Measurements from ENCODE around the gene PATJ.

The PATJ gene

DNA sequence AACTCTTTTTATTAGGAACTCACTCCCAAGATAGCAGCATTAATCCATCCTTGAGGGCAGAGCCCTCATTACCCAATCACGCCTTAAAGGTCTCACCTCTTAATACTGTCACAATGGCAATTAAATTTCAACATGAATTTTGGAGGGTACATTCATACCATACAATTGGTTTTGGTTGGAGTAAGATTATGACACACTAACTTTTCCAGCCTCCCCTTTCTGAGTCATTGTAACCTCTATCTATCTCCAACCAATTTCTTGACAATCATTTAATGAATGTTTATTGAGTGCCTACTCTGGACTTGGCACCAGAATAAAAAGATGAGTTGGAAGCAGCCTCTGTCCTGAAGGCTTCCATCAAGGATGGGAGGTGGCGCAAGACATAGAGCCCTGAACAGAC lies 358.2 kb downstream of the PATJ start:
- H3K27me3 ChIP-seq (ENCODE audit: insufficient read depth, poor library complexity, severe bottlenecking) = no peaks in the 10 kb centered on the region

DNA sequence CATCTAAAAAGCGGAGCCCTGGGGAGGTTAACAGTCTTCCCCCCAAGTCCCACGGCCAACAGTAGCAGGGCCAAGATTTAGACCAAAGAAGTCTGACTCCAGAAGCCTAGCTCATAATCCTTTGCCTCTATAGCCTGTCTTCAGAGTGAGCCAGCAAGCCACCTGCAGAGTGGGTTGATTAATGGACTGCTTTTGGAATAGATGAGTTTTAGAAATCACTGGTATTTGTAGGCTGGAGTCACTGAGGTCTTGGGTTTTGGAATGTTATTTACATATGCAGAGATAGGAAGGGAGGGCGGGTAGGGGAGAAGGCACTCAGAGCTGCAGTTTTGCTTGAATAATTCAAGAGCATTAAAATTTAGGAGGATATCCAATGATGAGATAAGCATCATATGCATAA lies 361.6 kb downstream of the PATJ start:
- no peak for TF ChIP-seq GABPA (IDR thresholded peaks at IDR 0.05; ENCODE audit: low read depth)
- H3K27me3 ChIP-seq (ENCODE audit: insufficient read depth, poor library complexity, severe bottlenecking) = no peaks in the 10 kb centered on the region
- no peak for DNase-seq (ENCODE audit: low read depth in 1 of 2, low spot score in 1 of 2)
- H3K27ac ChIP-seq (replicated peaks) = no peak overlapping the region
- no peak overlapping the region for H3K4me3 ChIP-seq (replicated peaks; ENCODE audit: insufficient read depth, low read length)

More for the DNA sequence above, 358.2 kb downstream of the PATJ start:
- Histone ChIP-seq H3K27ac (replicated peaks) (no peak overlapping the region), H3K4me3 (replicated peaks; ENCODE audit: insufficient read depth, low read length) (no peak overlapping the region)
- DNase-seq (ENCODE audit: low read depth in 1 of 2, low spot score in 1 of 2) = no peak
- TF ChIP-seq, protein P1, sequence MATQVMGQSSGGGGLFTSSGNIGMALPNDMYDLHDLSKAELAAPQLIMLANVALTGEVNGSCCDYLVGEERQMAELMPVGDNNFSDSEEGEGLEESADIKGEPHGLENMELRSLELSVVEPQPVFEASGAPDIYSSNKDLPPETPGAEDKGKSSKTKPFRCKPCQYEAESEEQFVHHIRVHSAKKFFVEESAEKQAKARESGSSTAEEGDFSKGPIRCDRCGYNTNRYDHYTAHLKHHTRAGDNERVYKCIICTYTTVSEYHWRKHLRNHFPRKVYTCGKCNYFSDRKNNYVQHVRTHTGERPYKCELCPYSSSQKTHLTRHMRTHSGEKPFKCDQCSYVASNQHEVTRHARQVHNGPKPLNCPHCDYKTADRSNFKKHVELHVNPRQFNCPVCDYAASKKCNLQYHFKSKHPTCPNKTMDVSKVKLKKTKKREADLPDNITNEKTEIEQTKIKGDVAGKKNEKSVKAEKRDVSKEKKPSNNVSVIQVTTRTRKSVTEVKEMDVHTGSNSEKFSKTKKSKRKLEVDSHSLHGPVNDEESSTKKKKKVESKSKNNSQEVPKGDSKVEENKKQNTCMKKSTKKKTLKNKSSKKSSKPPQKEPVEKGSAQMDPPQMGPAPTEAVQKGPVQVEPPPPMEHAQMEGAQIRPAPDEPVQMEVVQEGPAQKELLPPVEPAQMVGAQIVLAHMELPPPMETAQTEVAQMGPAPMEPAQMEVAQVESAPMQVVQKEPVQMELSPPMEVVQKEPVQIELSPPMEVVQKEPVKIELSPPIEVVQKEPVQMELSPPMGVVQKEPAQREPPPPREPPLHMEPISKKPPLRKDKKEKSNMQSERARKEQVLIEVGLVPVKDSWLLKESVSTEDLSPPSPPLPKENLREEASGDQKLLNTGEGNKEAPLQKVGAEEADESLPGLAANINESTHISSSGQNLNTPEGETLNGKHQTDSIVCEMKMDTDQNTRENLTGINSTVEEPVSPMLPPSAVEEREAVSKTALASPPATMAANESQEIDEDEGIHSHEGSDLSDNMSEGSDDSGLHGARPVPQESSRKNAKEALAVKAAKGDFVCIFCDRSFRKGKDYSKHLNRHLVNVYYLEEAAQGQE (IDR thresholded peaks at IDR 0.05; ENCODE audit: insufficient replicate concordance, low read depth) = no peak
- TF ChIP-seq SPI1 (IDR thresholded peaks at IDR 0.05; ENCODE audit: borderline replicate concordance, low read depth) (no peak), GABPA (IDR thresholded peaks at IDR 0.05; ENCODE audit: low read depth) (no peak), POLR2AphosphoS5 (IDR thresholded peaks at IDR 0.05; ENCODE audit: low read depth) (no peak)
- TF ChIP-seq, protein P2, sequence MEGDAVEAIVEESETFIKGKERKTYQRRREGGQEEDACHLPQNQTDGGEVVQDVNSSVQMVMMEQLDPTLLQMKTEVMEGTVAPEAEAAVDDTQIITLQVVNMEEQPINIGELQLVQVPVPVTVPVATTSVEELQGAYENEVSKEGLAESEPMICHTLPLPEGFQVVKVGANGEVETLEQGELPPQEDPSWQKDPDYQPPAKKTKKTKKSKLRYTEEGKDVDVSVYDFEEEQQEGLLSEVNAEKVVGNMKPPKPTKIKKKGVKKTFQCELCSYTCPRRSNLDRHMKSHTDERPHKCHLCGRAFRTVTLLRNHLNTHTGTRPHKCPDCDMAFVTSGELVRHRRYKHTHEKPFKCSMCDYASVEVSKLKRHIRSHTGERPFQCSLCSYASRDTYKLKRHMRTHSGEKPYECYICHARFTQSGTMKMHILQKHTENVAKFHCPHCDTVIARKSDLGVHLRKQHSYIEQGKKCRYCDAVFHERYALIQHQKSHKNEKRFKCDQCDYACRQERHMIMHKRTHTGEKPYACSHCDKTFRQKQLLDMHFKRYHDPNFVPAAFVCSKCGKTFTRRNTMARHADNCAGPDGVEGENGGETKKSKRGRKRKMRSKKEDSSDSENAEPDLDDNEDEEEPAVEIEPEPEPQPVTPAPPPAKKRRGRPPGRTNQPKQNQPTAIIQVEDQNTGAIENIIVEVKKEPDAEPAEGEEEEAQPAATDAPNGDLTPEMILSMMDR (IDR thresholded peaks at IDR 0.05; ENCODE audit: insufficient read depth, low read length) = no peak

DNA sequence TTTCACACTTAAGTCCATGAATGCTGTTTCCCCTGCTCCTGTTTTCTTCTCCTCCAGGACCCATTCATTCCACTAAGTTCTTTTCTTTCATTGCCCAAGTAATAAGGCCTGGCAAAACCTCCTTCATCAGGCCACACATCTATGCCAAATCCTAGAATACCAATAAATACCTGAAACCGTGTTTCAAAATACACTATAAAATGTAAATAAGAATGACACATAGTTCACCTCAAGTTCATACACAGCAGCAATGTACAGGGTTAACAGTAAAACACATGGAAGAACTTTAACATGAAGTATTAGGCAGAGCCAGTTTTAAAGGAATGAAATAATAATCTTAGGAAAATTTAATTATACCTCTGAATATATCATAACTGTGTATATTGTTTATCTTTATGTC lies 365.6 kb downstream of the PATJ start:
- TF ChIP-seq SPI1 (IDR thresholded peaks at IDR 0.05; ENCODE audit: borderline replicate concordance, low read depth) = no peak
- TF ChIP-seq POLR2AphosphoS5 (IDR thresholded peaks at IDR 0.05; ENCODE audit: low read depth) = no peak
- TF ChIP-seq, protein P2 (IDR thresholded peaks at IDR 0.05; ENCODE audit: insufficient read depth, low read length) = no peak
- TF ChIP-seq GABPA (IDR thresholded peaks at IDR 0.05; ENCODE audit: low read depth) = no peak
- TF ChIP-seq, protein P1 (IDR thresholded peaks at IDR 0.05; ENCODE audit: insufficient replicate concordance, low read depth) = no peak
- Histone ChIP-seq H3K4me3 (replicated peaks; ENCODE audit: insufficient read depth, low read length) (no peak overlapping the region), H3K27ac (replicated peaks) (no peak overlapping the region), H3K27me3 (ENCODE audit: insufficient read depth, poor library complexity, severe bottlenecking) (no peaks in the 10 kb centered on the region)
- no peak for DNase-seq (ENCODE audit: low read depth in 1 of 2, low spot score in 1 of 2)

DNA sequence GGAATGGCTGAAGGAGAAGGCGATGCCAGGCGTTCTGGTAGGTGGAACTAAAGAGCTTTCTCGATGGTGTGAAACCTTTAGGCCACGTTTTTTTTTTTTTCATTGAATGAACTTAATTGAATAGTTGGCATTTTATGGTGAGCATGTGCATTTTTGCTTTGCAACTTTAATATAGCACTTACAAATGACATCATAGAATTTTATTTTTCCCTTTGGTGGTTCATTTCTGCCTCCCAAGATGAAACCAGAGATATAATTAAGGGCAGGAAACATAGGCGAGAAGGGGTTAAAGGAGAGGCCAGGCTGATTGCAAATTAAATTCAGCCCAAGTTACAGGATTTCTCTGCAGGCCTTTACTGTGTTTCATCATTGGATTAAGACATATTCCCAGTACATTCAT lies 366.8 kb downstream of the PATJ start:
- TF ChIP-seq POLR2AphosphoS5 (IDR thresholded peaks at IDR 0.05; ENCODE audit: low read depth) (no peak), SPI1 (IDR thresholded peaks at IDR 0.05; ENCODE audit: borderline replicate concordance, low read depth) (no peak), GABPA (IDR thresholded peaks at IDR 0.05; ENCODE audit: low read depth) (no peak)
- TF ChIP-seq, protein P1 (IDR thresholded peaks at IDR 0.05; ENCODE audit: insufficient replicate concordance, low read depth) = no peak
- TF ChIP-seq, protein P2 (IDR thresholded peaks at IDR 0.05; ENCODE audit: insufficient read depth, low read length) = no peak
- DNase-seq (ENCODE audit: low read depth in 1 of 2, low spot score in 1 of 2) = no peak
- H3K4me3 ChIP-seq (replicated peaks; ENCODE audit: insufficient read depth, low read length) = no peak overlapping the region
- no peaks in the 10 kb centered on the region for H3K27me3 ChIP-seq (ENCODE audit: insufficient read depth, poor library complexity, severe bottlenecking)
- H3K27ac ChIP-seq (replicated peaks) = no peak overlapping the region

Data from HL-60 (cell line).